Fibroblast of the aortic adventitia (primary cell): ENCODE data around the gene GRIK4. TPM values are rescaled to one million over a fixed set of nuclear protein-coding genes. Genes with fewer than 3 reads are reported as not detected.

Experiments
- DNase-seq: peaks from one replicate; pipeline ENCODE4 v3.0.0-alpha.2; 2010; ENCODE audit warnings: low read depth
- H3K4me3 ChIP-seq: 2 replicates; pipeline ENCODE4 v1.5.1; 2011; ENCODE audit warnings: low read depth, mild to moderate bottlenecking, control low read depth, low read length, moderate library complexity
- total RNA-seq: library from RNA; depleted of rRNA; stranded (reverse); fragments of >200 nt; gene quantifications from 2 replicates; pipeline ENCODE4 v1.2.3, GENCODE V29; 2012; ENCODE audit warnings: low replicate concordance
- TF ChIP-seq, protein P1 (sequence below): IDR thresholded peaks from 2 replicates; pipeline ENCODE4 v1.5.1; 2011; ENCODE audit warnings: mild to moderate bottlenecking, low read length, control low read depth, inconsistent platforms; ENCODE audit not compliant: insufficient read depth

GRIK4 gene
- total RNA-seq, 1 donor, result not detected

- no peak for DNase-seq
- TF ChIP-seq, protein P1, sequence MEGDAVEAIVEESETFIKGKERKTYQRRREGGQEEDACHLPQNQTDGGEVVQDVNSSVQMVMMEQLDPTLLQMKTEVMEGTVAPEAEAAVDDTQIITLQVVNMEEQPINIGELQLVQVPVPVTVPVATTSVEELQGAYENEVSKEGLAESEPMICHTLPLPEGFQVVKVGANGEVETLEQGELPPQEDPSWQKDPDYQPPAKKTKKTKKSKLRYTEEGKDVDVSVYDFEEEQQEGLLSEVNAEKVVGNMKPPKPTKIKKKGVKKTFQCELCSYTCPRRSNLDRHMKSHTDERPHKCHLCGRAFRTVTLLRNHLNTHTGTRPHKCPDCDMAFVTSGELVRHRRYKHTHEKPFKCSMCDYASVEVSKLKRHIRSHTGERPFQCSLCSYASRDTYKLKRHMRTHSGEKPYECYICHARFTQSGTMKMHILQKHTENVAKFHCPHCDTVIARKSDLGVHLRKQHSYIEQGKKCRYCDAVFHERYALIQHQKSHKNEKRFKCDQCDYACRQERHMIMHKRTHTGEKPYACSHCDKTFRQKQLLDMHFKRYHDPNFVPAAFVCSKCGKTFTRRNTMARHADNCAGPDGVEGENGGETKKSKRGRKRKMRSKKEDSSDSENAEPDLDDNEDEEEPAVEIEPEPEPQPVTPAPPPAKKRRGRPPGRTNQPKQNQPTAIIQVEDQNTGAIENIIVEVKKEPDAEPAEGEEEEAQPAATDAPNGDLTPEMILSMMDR, result no peak
- H3K4me3 ChIP-seq, result no peak overlapping the region
Observed at GRCh38 chr11:120811731-120812130, 300.2 kb downstream of the GRIK4 start.

DNA sequence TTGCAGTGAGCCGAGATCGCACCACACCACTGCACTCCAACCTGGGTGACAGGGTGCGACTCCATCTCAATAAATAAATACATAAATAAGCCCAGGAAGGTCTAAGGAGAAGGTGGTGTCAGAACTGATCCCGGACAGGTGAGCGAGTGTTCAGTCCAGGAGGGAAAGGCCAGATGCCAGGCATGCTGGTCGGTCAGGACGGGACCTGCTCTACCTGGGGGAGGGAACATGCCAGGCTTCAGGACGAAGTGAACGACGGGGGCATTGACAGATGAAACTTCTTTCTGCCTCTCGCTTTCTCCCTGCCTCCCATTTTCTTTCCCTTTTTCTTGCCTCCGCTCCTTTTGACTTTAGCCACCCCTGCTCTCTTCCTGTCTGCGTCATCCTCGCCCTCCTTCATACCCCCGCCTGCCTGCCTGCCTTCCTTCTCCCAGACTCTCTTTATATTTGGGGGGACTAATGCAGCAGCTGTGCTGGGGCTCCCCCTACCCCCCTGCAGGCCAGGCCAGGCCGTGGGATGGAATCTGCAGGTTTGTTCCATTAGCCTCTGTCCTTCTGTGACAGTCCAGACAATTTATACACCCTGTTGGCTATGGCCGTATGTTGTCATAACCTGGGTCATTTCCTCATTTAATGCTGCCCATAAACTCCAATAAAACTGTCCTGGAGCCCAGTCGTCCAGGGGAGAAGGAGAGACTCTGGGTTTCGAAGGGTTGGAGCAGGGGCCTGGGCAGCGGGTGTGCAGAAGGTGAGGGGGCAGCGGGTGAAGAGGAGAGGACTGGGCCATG is 303.2 kb downstream of the GRIK4 start:
- TF ChIP-seq, protein P1, result no peak
- no peak for DNase-seq
- H3K4me3 ChIP-seq, result no peak overlapping the region

DNA sequence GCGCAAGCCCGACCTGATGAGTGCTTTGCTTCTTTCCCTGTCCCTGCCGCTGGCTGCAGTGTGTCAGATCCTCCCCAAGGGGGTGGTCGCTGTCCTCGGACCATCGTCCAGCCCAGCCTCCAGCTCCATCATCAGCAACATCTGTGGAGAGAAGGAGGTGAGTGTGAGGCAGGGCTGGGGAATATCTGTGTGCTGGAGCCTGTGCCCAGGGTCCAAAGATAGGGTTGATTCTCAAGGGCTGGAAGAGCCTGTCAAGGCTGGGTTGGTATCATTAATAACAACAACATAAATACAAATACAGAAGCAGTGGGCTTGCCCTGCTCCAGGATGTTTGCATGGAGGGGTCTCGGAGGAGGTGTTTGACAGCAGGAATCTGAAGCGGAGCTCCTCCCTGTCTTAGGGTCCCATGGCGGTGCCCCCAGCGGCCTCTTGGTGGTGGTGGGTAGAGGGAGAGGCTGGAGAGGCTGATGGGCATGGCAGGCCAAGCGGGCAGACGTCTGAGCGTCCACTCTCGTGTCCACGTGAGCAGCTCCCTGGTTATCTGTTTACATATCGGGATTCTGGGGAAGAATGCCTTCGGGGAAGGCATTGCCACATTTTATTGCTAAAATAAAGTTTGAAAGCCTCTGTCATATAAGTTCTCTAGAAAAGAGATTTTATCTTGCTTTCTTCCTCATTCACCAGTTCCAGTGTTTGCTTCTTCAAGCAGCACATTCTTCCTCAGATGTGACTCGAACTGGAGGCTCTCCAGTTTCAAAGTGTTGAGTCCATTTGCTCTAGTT is 304.0 kb downstream of the GRIK4 start:
- DNase-seq, result no peak
- no peak overlapping the region for H3K4me3 ChIP-seq
- TF ChIP-seq, protein P1, result no peak

DNA sequence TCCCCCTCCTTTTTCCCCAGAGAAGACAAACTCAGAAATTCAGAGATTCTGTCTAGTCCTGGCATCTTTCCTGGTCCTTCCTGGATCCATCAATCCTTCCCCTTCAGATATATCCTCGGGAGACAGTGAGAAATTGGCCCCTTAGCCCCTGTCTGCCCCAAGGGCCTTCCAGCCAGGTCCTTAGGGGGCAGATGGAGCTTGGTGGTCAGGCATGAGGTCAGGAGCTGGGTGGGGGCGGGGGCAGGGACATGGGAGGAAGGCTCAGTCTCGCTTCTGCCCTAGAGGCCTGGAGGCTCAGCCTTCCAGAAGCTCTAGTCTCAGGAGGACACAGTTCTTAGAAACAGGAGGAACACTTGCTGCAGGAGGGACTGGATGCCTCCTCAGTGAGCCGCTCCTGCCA is 304.6 kb downstream of the GRIK4 start:
- TF ChIP-seq, protein P1, result no peak
- no peak for DNase-seq
- no peak overlapping the region for H3K4me3 ChIP-seq

GRCh38 chr11:120816711-120817110 is 305.2 kb downstream of the GRIK4 start:
- TF ChIP-seq, protein P1, result no peak
- no peak overlapping the region for H3K4me3 ChIP-seq
- no peak for DNase-seq

- no peak overlapping the region for H3K4me3 ChIP-seq
- no peak for DNase-seq
- TF ChIP-seq, protein P1, result no peak
Observed at GRCh38 chr11:120817158-120817557, 305.6 kb downstream of the GRIK4 start.
